ENCODE data around the gene CFAP46.

Gene CFAP46

GRCh38 chr10:132850246-132850645, 92.1 kb downstream of the CFAP46 start:
- Histone ChIP-seq H3K27me3 (peaks cover 36% of the 10 kb centered on the region), H3K4me3 (ENCODE audit: low read depth in 1 of 2, low read length in 1 of 2) (no peak overlapping the region), H3K36me3 (no peaks in the 10 kb centered on the region), H3K9me3 (no peaks in the 10 kb centered on the region), H3K4me1 (ENCODE audit: control insufficient read depth in 1 of 2, insufficient read depth in 1 of 2, low read depth in 1 of 2, low read length in 1 of 2) (no peaks in the 10 kb centered on the region), H3K27ac (no peak overlapping the region)
- TF ChIP-seq CTCF (IDR thresholded peaks at IDR 0.05) = no peak

- no peak overlapping the region for H3K27ac ChIP-seq
- no peaks in the 10 kb centered on the region for H3K9me3 ChIP-seq
- no peak overlapping the region for H3K4me3 ChIP-seq (ENCODE audit: low read depth in 1 of 2, low read length in 1 of 2)
- no peaks in the 10 kb centered on the region for H3K4me1 ChIP-seq (ENCODE audit: control insufficient read depth in 1 of 2, insufficient read depth in 1 of 2, low read depth in 1 of 2, low read length in 1 of 2)
- no peaks in the 10 kb centered on the region for H3K36me3 ChIP-seq
- TF ChIP-seq CTCF (IDR thresholded peaks at IDR 0.05) = no peak
- H3K27me3 ChIP-seq = peaks cover 36% of the 10 kb centered on the region
Observed at GRCh38 chr10:132849546-132850031, 92.8 kb downstream of the CFAP46 start.

- H3K4me3 ChIP-seq (ENCODE audit: low read depth in 1 of 2, low read length in 1 of 2) = no peak overlapping the region
- no peak overlapping the region for H3K27ac ChIP-seq
- peaks cover 32% of the 10 kb centered on the region for H3K27me3 ChIP-seq
- no peaks in the 10 kb centered on the region for H3K9me3 ChIP-seq
- no peaks in the 10 kb centered on the region for H3K36me3 ChIP-seq
- TF ChIP-seq CTCF (IDR thresholded peaks at IDR 0.05) = no peak
- H3K4me1 ChIP-seq (ENCODE audit: control insufficient read depth in 1 of 2, insufficient read depth in 1 of 2, low read depth in 1 of 2, low read length in 1 of 2) = no peaks in the 10 kb centered on the region
Observed at GRCh38 chr10:132848951-132849545, 93.3 kb downstream of the CFAP46 start.

GRCh38 chr10:132848291-132848701, 94.1 kb downstream of the CFAP46 start:
- H3K4me1 ChIP-seq (ENCODE audit: control insufficient read depth in 1 of 2, insufficient read depth in 1 of 2, low read depth in 1 of 2, low read length in 1 of 2) = no peaks in the 10 kb centered on the region
- no peak for TF ChIP-seq CTCF (IDR thresholded peaks at IDR 0.05)

GRCh38 chr10:132847856-132848255, 94.5 kb downstream of the CFAP46 start:
- TF ChIP-seq CTCF (IDR thresholded peaks at IDR 0.05) = no peak
- H3K27me3 ChIP-seq = peaks cover 31% of the 10 kb centered on the region
- H3K9me3 ChIP-seq = no peaks in the 10 kb centered on the region
- no peaks in the 10 kb centered on the region for H3K36me3 ChIP-seq
- H3K4me3 ChIP-seq (ENCODE audit: low read depth in 1 of 2, low read length in 1 of 2) = no peak overlapping the region
- no peaks in the 10 kb centered on the region for H3K4me1 ChIP-seq (ENCODE audit: control insufficient read depth in 1 of 2, insufficient read depth in 1 of 2, low read depth in 1 of 2, low read length in 1 of 2)
- no peak overlapping the region for H3K27ac ChIP-seq

More at GRCh38 chr10:132848291-132848701, 94.1 kb downstream of the CFAP46 start:
- H3K27me3 ChIP-seq = peaks cover 31% of the 10 kb centered on the region
- H3K27ac ChIP-seq = no peak overlapping the region
- no peaks in the 10 kb centered on the region for H3K9me3 ChIP-seq
- H3K4me3 ChIP-seq (ENCODE audit: low read depth in 1 of 2, low read length in 1 of 2) = no peak overlapping the region
- H3K36me3 ChIP-seq = no peaks in the 10 kb centered on the region

All from neutrophil (primary cell).